HepG2 (cell line): ENCODE measurements around the gene OTUD1. TPM values are rescaled to one million over a fixed set of nuclear protein-coding genes. Genes with fewer than 3 reads are reported as not detected.

Source experiments
- ATAC-seq: fragments of 200-7000 bp; cut with Tn5 transposase; 3 replicates; pipeline ENCODE4 v1.9.1; 2020; ENCODE audit warnings: mild to moderate bottlenecking, moderate library complexity
- BruUV-seq: library from RNA; stranded (reverse); fragments of 400-500 nt; replicated peaks from 2 replicates; lab custom pipeline; 2021; lab: Mats Ljungman, UMichigan
- CTCF ChIA-PET: fragments of 300-600 bp; formaldehyde crosslinking; extraction: SDS; loops from one replicate; lab custom pipeline; 2021; ENCODE audit warnings: low total read pairs, inconsistent platforms, low intra/inter-chr PET ratio; lab: Yijun Ruan, JAX
- POLR2A ChIA-PET: fragments of 350-600 bp; sonication (Branson Sonifier 250); formaldehyde crosslinking; loops from one replicate; lab custom pipeline; 2020; ENCODE audit warnings: antibody characterized with exemption, inconsistent platforms; lab: Yijun Ruan, JAX
- DNase-seq: peaks from one replicate; pipeline ENCODE4 v3.0.0-alpha.2; 2015; ENCODE audit warnings: low spot score
- FAIRE-seq: peaks from 3 replicates; lab custom pipeline; 2011; peaks lifted over from hg19 to GRCh38; lab: Jason Lieb, UNC
- H2AFZ ChIP-seq: one replicate; pipeline ENCODE4 v1.6.1; 2011; ENCODE audit warnings: low read length, inconsistent platforms
- H3K27ac ChIP-seq: fragments of 300-600 bp; 3 replicates; pipeline ENCODE4 v1.8.0; 2011; ENCODE audit warnings: mixed run types, mild to moderate bottlenecking, mixed read lengths, low read length, inconsistent platforms; ENCODE audit not compliant: insufficient read depth; ENCODE audit errors: extremely low read length
- H3K27me3 ChIP-seq, 2 experiments: fragments of 200-600 bp in 1 of 2; 2 replicates in 1 of 2; 3 replicates in 1 of 2; pipeline versions ENCODE4 v1.6.0 to v1.8.0; 2011; ENCODE audit warnings: low read length in 2 of 2, mild to moderate bottlenecking in 2 of 2, moderate library complexity in 2 of 2, inconsistent platforms in 1 of 2; ENCODE audit not compliant: insufficient read depth in 2 of 2, control insufficient read depth in 1 of 2
- H3K36me3 ChIP-seq, 2 experiments: fragments of 200-600 bp in 1 of 2; replicated peaks in 1 of 2; 2 replicates in 1 of 2; 3 replicates in 1 of 2; pipeline versions ENCODE4 v1.5.1 to v1.8.0; 2011; ENCODE audit warnings: low read length in 2 of 2, inconsistent platforms in 1 of 2; ENCODE audit not compliant: insufficient read depth in 2 of 2, control insufficient read depth in 1 of 2
- H3K4me1 ChIP-seq: 2 replicates; pipeline ENCODE4 v1.5.1; 2012; ENCODE audit warnings: low read length, inconsistent platforms; ENCODE audit not compliant: insufficient read depth
- H3K4me2 ChIP-seq: 2 replicates; pipeline ENCODE4 v1.6.0; 2011; ENCODE audit warnings: low read depth, low read length, inconsistent platforms
- H3K4me3 ChIP-seq, 3 experiments: fragments of 200-600 bp in 1 of 3; sonication (generic), shearing (Covaris generic) in 1 of 3; replicated peaks in 1 of 3; 2 replicates each; pipeline ENCODE4 v1.5.1; 2011 to 2016; ENCODE audit warnings: low read length in 3 of 3, inconsistent platforms in 2 of 3, low read depth in 2 of 3, mild to moderate bottlenecking in 2 of 3, control low read depth in 1 of 3, mixed read lengths in 1 of 3; ENCODE audit not compliant: insufficient read depth in 1 of 3
- H3K79me2 ChIP-seq: one replicate; pipeline ENCODE4 v1.6.1; 2011; ENCODE audit warnings: low read length, inconsistent platforms; ENCODE audit not compliant: insufficient read depth
- H3K9ac ChIP-seq: 2 replicates; pipeline ENCODE4 v1.6.0; 2011; ENCODE audit warnings: mild to moderate bottlenecking, low read depth, low read length, inconsistent platforms; ENCODE audit not compliant: insufficient read depth
- H3K9me3 ChIP-seq: 2 replicates; pipeline ENCODE4 v1.5.1; 2012; ENCODE audit warnings: mild to moderate bottlenecking, low read length
- H4K20me1 ChIP-seq: 2 replicates; pipeline ENCODE4 v1.6.0; 2011; ENCODE audit warnings: inconsistent platforms, mild to moderate bottlenecking, low read length, moderate library complexity; ENCODE audit not compliant: insufficient read depth
- AKAP8 ChIP-seq: sonication (generic); formaldehyde crosslinking; IDR thresholded peaks from 2 replicates; pipeline ENCODE4 v1.5.1; 2020; ENCODE audit warnings: mild to moderate bottlenecking, missing genetic modification reagents
- ETS1 ChIP-seq: sonication (generic); formaldehyde crosslinking; IDR thresholded peaks from 2 replicates; pipeline ENCODE4 v1.4.0; 2020; ENCODE audit warnings: missing genetic modification reagents
- KLF6 ChIP-seq: IDR thresholded peaks from 2 replicates; pipeline ENCODE4 v1.8.0; 2016; ENCODE audit warnings: missing biosample characterization, missing genetic modification reagents
- ZNF264 ChIP-seq: sonication (generic); formaldehyde crosslinking; IDR thresholded peaks from 2 replicates; pipeline ENCODE4 v1.4.0; 2020; ENCODE audit warnings: missing genetic modification reagents
- ZNF7 ChIP-seq: IDR thresholded peaks from 2 replicates; pipeline ENCODE4 v1.6.1; 2016; ENCODE audit warnings: missing biosample characterization, missing genetic modification reagents
- WGBS: methylation state at CpG from one replicate; pipeline ENCODE4 v1.1.6; 2017; ENCODE audit warnings: low lambda C conversion rate; 5-methylcytosine and 5-hydroxymethylcytosine counted together
- in situ Hi-C: cut with HindIII; loops from 2 replicates; pipeline ENCODE4 v1.10.0; 2017; ENCODE audit warnings: low pct_unique_long_range_greater_than_20kb; ENCODE audit not compliant: extremely low pct_ligation_motif_present
- intact Hi-C: fragments of 100-400 bp; cut with micrococcal nuclease; formaldehyde crosslinking; loops from one replicate; pipeline ENCODE4 v1.10.0; 2022; ENCODE audit not compliant: unreplicated experiment
- polyA plus RNA-seq, 8 experiments: library from polyadenylated mRNA; depleted of rRNA in 3 of 8; stranded (reverse) in 7 of 8; unstranded in 1 of 8; fragments of >200 nt; fragmentation: Illumina TruSeq in 4 of 8; extraction: Trizol in 4 of 8; gene quantifications; 2 replicates each; pipeline versions ENCODE4 v1.2.1 to v1.2.3, GENCODE V29; 2011 to 2016; ENCODE audit warnings: low read depth in 4 of 8, missing spikeins in 1 of 8, mixed read lengths in 1 of 8; ENCODE audit not compliant: insufficient read depth in 1 of 8
- total RNA-seq, 5 experiments: library from RNA; depleted of rRNA; stranded (reverse); fragments of >200 nt; fragmentation: Illumina TruSeq; extraction: Trizol; gene quantifications; 2 replicates each; pipeline ENCODE4 v1.2.3, GENCODE V29; 2016; ENCODE audit warnings: low read depth in 1 of 5

OTUD1 gene
- total and polyA plus RNA-seq, 2 of the 13 experiments (the other 11 are each of a cell fraction or from before 2014, with no cell fraction given) = 1.2 to 1.4 TPM

- H2AFZ ChIP-seq = no peak overlapping the region
- no peak overlapping the region for H3K4me3 ChIP-seq
- peaks cover 2% of the 10 kb centered on the region for H3K79me2 ChIP-seq
- CTCF ChIA-PET = no interaction called here
- H3K27ac ChIP-seq = no peak overlapping the region
- no peaks in the 10 kb centered on the region for H3K36me3 ChIP-seq
- no peak for DNase-seq
- TF ChIP-seq ZNF7 (CRISPR knock-in tag) = peak; percentile 39; the same call in 1 of the 2 replicates
- no peak for TF ChIP-seq KLF6 (CRISPR knock-in tag)
- in situ Hi-C loops (no loop called here), intact Hi-C loops (loop anchor here (5.0 kb wide), 1 partner anchor 88 kb away; no protein-coding TSS in a partner anchor)
- H3K4me1 ChIP-seq = peaks cover 3% of the 10 kb centered on the region; the same call in 1 of the 2 replicates
- no peaks in the 10 kb centered on the region for H3K27me3 ChIP-seq
- FAIRE-seq = no peak
- ATAC-seq = no peak
- no peak overlapping the region for H3K4me2 ChIP-seq
- no peaks in the 10 kb centered on the region for H4K20me1 ChIP-seq
- POLR2A ChIA-PET = no interaction called here
- H3K9me3 ChIP-seq = no peaks in the 10 kb centered on the region
- BruUV-seq = no TSS peak
- WGBS = 45% methylated on average over 1 of the region's 1 CpG
- no peak overlapping the region for H3K9ac ChIP-seq
These were observed 3.5 kb upstream of the OTUD1 start for GRCh38 chr10:23435378-23435777.

- H3K4me1 ChIP-seq = peaks cover 19% of the 10 kb centered on the region
- H3K4me2 ChIP-seq = no peak overlapping the region
- TF ChIP-seq AKAP8 (CRISPR knock-in tag) = no peak
- TF ChIP-seq ZNF264 (CRISPR knock-in tag) = no peak
- no peak for TF ChIP-seq ETS1 (CRISPR knock-in tag)
- CTCF ChIA-PET = no interaction called here
- intact Hi-C loops = loop anchor here (5.0 kb wide), 1 partner anchor 90 kb away; no protein-coding TSS in a partner anchor
- H3K4me3 ChIP-seq = no peak overlapping the region
- in situ Hi-C loops = no loop called here
- BruUV-seq = no TSS peak
- H3K79me2 ChIP-seq = peaks cover 2% of the 10 kb centered on the region
- H3K9me3 ChIP-seq = no peaks in the 10 kb centered on the region
- H4K20me1 ChIP-seq = no peaks in the 10 kb centered on the region
- 39% methylated on average over 4 of the region's 4 CpGs for WGBS
- H3K27ac ChIP-seq = no peak overlapping the region
- no peaks in the 10 kb centered on the region for H3K36me3 ChIP-seq
- POLR2A ChIA-PET = no interaction called here
- FAIRE-seq (no peak), ATAC-seq (no peak), DNase-seq (no peak)
- H2AFZ ChIP-seq = no peak overlapping the region
- no peak overlapping the region for H3K9ac ChIP-seq
- H3K27me3 ChIP-seq = no peaks in the 10 kb centered on the region
These were observed 1.9 kb upstream of the OTUD1 start for GRCh38 chr10:23436983-23437382.
